HUES64 (cell line): ENCODE results near the gene ATXN1.

Experiments used
- H3K27ac ChIP-seq: 2 replicates; pipeline ENCODE4 v1.7.0; 2013; ENCODE audit warnings: low read depth, low read length, inconsistent platforms
- H3K27me3 ChIP-seq: 2 replicates; pipeline ENCODE4 v1.6.1; 2013; ENCODE audit warnings: mild to moderate bottlenecking, low read length; ENCODE audit not compliant: insufficient read depth
- H3K36me3 ChIP-seq: 2 replicates; pipeline ENCODE4 v1.6.1; 2013; ENCODE audit warnings: mild to moderate bottlenecking, low read length; ENCODE audit not compliant: insufficient read depth
- H3K4me1 ChIP-seq: 2 replicates; pipeline ENCODE4 v1.6.1; 2013; ENCODE audit warnings: mild to moderate bottlenecking, low read length, moderate library complexity; ENCODE audit not compliant: insufficient read depth
- H3K4me3 ChIP-seq: 2 replicates; pipeline ENCODE4 v1.5.1; 2013; ENCODE audit warnings: mild to moderate bottlenecking, low read length, moderate library complexity
- H3K9ac ChIP-seq: 2 replicates; pipeline ENCODE4 v1.6.1; 2013; ENCODE audit warnings: mild to moderate bottlenecking, low read depth, low read length
- H3K9me3 ChIP-seq: 2 replicates; pipeline ENCODE4 v1.6.1; 2013; ENCODE audit warnings: low read depth, low read length; ENCODE audit not compliant: insufficient read depth
- WGBS: fragments of 150-250, 120-280 bp; methylation state at CpG from one replicate; pipeline ENCODE4 v1.1.7; 2013; ENCODE audit warnings: missing lambda C conversion rate; 5-methylcytosine and 5-hydroxymethylcytosine counted together

The ATXN1 gene

DNA sequence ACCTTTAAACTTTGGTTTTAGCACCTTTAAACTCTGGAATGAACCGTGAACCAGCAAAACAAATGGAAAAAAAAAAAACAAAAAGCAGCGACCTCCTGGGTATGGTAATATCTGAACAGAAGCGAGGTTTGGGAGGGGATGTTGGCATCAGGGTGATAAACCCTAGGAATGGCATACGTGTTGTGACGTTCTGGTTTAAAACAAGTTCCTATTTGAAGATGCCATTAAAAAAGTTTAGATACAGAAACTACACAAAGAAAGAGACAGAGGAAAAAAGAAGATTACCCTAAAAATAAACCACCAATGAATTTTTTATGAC, 60.4 kb downstream of the ATXN1 start:
- no peak overlapping the region for H3K27ac ChIP-seq
- no peak overlapping the region for H3K9ac ChIP-seq
- no peaks in the 10 kb centered on the region for H3K27me3 ChIP-seq
- no peaks in the 10 kb centered on the region for H3K36me3 ChIP-seq
- H3K4me1 ChIP-seq = peaks cover 40% of the 10 kb centered on the region
- WGBS = 83% methylated on average over 5 of the region's 5 CpGs
- H3K4me3 ChIP-seq = no peak overlapping the region
- H3K9me3 ChIP-seq = no peaks in the 10 kb centered on the region

DNA sequence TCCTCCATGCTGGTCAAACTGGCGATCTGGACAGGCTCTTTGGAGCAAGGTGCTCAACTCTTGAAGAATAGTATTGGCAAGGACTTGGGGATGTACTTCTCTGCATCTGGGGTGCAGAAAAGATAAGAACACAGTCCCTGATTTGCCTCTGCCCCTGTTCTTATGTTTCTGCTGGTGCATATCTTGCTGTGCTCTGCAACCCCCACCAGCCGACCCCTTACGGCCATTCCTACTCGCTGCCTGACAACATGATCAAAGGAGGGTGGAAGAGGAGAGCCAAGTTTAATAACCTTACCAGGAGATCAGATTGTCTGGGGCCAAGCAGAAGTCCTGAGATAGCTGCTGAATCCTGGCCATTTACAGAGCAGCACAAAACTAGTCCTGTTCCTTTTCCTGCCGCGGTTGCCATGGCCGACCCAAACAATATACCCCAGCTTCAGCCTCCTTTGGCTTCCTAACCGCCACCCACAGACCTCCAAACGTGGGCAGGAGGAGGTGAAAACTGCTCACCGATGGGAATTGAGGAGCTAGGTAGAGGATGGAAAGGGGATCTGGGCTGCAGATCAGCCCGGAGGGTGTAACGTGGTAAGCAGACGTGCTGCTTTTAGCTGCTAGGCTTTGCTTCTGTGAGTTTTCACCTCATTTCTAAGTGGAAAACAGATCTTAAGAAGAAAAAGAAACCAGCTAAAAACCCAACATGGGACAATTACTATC, 60.9 kb downstream of the ATXN1 start:
- Histone ChIP-seq H3K9ac (no peak overlapping the region), H3K4me3 (no peak overlapping the region), H3K9me3 (no peaks in the 10 kb centered on the region), H3K36me3 (no peaks in the 10 kb centered on the region), H3K4me1 (peaks cover 40% of the 10 kb centered on the region), H3K27me3 (no peaks in the 10 kb centered on the region), H3K27ac (no peak overlapping the region)
- WGBS = 71% methylated on average over 13 of the region's 13 CpGs

DNA sequence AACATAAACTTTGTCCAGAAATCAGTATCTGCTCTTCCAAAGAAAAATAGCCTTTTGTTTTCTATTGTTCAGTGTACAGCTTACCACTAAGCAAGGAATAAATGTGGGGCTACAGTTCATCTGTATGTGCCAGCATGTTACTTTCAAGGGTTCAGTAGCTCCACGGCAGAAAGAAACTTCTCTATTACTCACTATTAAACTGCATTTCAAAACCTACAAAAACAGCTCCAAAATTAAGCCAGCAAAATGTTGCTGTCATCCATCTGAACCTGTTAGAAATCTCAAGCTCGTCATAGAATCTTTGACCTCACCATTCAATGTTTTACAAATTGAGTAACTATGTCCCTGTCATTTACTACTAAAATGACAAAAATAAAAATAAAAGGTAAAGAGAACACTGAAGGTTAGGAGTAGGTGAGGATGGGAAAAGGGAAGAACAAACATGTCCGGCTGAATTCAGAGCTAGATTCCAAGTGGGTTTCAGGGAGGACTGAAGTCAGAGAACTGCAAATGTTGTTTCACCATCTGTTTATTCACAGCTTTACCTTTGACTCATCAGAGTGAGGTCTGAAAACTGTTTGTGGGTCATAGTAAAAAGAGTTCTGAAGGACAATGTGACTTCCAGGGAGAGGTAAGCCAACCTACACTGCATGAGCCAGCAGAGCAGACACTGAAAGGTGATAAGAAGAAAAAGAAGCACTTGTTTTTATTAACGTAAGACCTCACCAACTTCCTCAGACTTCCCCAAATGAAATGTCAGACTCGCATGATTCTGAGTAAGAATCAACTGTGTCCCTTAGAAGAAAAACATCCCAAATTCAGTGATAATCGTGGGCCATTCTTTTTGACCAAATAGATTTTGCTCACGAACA, 62.0 kb downstream of the ATXN1 start:
- H3K27ac ChIP-seq = peak overlapping the region; percentile 32; the same call in 1 of the 2 replicates
- no peaks in the 10 kb centered on the region for H3K36me3 ChIP-seq
- H3K4me1 ChIP-seq = peaks cover 40% of the 10 kb centered on the region
- no peaks in the 10 kb centered on the region for H3K27me3 ChIP-seq
- no peak overlapping the region for H3K4me3 ChIP-seq
- 73% methylated on average over 7 of the region's 7 CpGs for WGBS
- no peaks in the 10 kb centered on the region for H3K9me3 ChIP-seq
- no peak overlapping the region for H3K9ac ChIP-seq

DNA sequence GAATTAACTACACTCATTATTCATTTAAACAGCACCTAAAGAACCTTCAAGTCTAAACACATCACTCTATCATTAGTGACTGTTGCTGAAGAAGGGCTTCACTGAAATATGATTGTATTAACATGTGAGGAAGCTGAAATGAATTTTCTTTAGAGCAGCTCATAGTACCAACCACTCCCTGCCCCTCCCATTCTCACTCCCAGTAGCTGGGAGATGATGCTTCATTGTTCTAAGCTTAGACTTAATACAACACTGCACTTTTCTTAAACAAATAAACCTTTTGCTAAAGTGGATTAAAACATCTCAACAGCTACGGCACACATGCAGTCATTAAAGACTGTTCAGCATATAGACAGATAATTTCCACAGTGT, 63.1 kb downstream of the ATXN1 start:
- Histone ChIP-seq H3K9ac (no peak overlapping the region), H3K9me3 (no peaks in the 10 kb centered on the region), H3K4me3 (no peak overlapping the region), H3K27me3 (no peaks in the 10 kb centered on the region), H3K4me1 (peaks cover 40% of the 10 kb centered on the region), H3K36me3 (no peaks in the 10 kb centered on the region), H3K27ac (no peak overlapping the region)
- 86% methylated on average over 1 of the region's 1 CpG for WGBS

DNA sequence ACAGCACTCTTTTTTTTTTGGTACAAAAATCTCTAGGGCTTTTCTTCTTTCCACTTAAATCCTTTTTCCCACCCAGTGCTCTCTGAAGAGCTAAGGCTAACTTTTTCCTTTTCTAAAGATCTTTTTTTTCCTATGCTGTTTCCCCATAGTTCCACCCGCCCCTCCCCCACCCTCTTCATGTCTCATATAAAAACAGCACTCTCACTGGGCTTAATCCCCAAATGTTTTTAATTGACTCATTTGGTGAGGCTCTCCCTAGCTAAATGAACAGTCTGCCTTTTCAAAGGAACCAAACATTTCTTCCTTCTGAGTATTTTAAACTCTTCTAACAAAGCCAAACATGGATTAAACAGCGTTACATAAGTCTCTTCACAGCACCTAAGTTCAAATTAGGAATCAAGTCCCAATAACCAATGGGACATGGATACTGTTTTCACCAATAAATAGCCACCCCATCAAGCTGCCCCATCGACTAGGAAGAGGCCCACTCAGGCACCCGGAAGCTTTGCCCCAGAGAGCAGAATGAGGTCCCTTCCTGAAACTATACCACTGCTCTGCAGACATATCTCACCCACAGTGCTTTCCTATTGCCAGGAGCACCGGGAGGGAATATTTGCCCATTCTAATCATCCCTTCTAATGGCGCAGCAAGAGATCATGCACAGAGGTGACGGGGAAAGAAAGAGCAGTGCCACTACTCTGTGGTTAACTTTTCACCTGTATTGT, 63.7 kb downstream of the ATXN1 start:
- H3K9me3 ChIP-seq = no peaks in the 10 kb centered on the region
- H3K27me3 ChIP-seq = no peaks in the 10 kb centered on the region
- H3K4me3 ChIP-seq = no peak overlapping the region
- peaks cover 40% of the 10 kb centered on the region for H3K4me1 ChIP-seq
- H3K9ac ChIP-seq = no peak overlapping the region
- no peaks in the 10 kb centered on the region for H3K36me3 ChIP-seq
- 75% methylated on average over 7 of the region's 7 CpGs for WGBS
- H3K27ac ChIP-seq = no peak overlapping the region

DNA sequence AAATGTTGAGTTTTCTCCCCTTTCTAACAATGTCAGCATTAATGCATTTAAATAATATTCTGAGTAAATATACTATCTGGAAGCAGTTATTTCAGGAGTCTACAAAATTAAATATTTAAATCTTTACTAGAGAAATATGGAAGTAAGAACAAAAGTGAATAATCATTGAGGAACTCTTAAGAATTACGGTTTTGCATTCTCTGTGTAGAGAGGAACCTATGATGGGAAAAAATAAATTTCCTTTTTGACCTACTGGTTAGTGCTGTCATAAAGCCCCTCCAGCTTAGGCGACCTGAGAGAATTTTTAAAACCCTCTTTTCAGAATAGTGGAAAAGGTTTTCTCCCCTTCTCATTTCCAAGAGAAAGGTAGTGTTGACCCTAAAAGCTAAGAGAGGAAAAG, 64.8 kb downstream of the ATXN1 start:
- H3K27me3 ChIP-seq = no peaks in the 10 kb centered on the region
- H3K9me3 ChIP-seq = no peaks in the 10 kb centered on the region
- H3K4me1 ChIP-seq = peaks cover 40% of the 10 kb centered on the region
- H3K36me3 ChIP-seq = no peaks in the 10 kb centered on the region
- 100% methylated on average over 1 of the region's 2 CpGs for WGBS
- no peak overlapping the region for H3K27ac ChIP-seq
- H3K4me3 ChIP-seq = no peak overlapping the region
- no peak overlapping the region for H3K9ac ChIP-seq

DNA sequence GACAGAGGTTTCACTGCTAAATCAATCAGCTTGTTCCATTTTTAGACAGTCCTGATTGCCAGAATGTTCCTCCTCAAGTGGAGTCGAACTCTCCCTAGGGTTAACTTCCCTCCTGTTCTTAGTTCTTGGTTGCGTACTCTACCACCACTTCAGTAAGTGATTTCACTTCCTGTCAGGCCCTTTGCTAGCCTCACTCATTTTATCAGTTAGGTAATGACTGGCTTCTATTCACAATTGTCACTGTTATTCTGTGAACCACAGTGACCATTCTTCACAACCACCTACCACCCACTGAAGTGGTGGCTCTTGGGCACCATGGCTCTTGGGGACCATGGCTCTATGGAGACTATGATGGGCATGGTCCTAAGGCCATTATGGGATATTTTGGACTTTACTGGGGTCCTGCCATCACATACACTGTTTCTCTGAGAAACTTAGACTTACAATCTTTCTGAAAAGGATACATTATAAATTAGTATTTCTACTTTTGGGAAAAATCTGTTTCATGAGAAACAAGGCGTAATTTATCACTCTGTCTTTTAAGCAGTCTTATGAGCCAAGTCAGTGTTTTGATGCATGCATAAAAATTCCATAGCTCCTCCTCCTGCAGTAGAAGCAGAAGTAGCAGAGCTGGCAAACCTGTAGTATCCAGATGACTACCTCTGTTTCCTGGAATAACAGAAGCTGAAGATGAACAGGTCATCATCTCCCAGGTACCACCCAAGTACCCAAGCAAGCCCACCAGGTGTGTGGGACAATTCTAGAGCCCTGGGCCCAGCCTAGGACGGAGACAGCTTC, 66.3 kb downstream of the ATXN1 start:
- 81% methylated on average over 4 of the region's 4 CpGs for WGBS
- Histone ChIP-seq H3K4me3 (no peak overlapping the region), H3K9me3 (no peaks in the 10 kb centered on the region), H3K36me3 (no peaks in the 10 kb centered on the region), H3K4me1 (peaks cover 36% of the 10 kb centered on the region), H3K27me3 (no peaks in the 10 kb centered on the region), H3K27ac (no peak overlapping the region), H3K9ac (no peak overlapping the region)

DNA sequence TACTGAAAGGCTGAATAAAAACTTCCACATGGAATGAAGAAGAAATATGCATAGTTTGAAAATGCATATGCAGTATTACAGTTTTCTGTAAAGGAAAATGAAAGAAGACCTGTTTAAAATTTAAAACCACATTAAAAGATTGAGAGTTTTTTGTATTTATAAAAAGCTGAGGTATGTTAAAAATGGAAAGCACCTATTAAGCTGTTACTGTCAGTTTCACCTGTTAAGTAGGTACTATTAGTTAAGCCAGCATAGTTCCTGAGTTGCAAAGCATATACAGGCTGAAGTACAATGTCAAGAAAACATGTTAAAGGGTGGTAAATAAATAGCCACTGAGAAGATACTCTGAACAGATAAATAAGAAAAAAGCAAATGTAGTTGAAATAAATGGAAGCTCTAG, 69.9 kb downstream of the ATXN1 start:
- no peak overlapping the region for H3K27ac ChIP-seq
- H3K9ac ChIP-seq = no peak overlapping the region

DNA sequence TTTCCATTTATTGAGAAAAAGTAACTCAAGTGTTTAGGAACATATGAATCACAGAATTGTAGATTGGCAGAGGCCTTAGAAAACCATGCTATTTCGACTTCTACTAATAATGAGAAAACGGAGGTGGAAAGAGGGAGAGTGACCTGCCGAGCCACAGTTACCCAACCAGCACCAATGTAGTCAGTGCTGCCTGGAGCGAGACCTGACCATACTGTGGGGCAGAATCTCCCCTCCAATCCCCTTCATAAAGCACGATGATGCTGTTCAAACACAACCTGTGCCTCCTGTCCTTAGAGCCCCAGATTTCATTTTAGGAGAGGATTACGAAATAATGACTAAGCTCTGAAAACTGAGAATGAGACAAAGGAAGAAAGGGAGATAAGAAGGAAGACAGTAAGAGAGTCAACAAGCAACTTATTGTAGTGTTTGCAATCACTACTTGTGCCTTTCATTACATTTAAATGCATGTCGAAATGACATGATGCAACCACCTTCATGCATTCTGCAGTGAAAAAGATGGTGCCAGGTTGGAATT, 70.6 kb downstream of the ATXN1 start:
- Histone ChIP-seq H3K9me3 (no peaks in the 10 kb centered on the region), H3K36me3 (no peaks in the 10 kb centered on the region), H3K9ac (no peak overlapping the region), H3K27me3 (no peaks in the 10 kb centered on the region), H3K4me1 (0 out of 2 replicates have a peak, but pooled peaks cover 5% of the 10 kb centered on the region), H3K27ac (no peak overlapping the region), H3K4me3 (no peak overlapping the region)
- 90% methylated on average over 7 of the region's 7 CpGs for WGBS

More for the DNA sequence above, 69.9 kb downstream of the ATXN1 start:
- H3K27me3 ChIP-seq = no peaks in the 10 kb centered on the region
- H3K4me3 ChIP-seq = no peak overlapping the region
- 0 out of 2 replicates have a peak, but pooled peaks cover 5% of the 10 kb centered on the region for H3K4me1 ChIP-seq
- H3K36me3 ChIP-seq = no peaks in the 10 kb centered on the region
- no peaks in the 10 kb centered on the region for H3K9me3 ChIP-seq

DNA sequence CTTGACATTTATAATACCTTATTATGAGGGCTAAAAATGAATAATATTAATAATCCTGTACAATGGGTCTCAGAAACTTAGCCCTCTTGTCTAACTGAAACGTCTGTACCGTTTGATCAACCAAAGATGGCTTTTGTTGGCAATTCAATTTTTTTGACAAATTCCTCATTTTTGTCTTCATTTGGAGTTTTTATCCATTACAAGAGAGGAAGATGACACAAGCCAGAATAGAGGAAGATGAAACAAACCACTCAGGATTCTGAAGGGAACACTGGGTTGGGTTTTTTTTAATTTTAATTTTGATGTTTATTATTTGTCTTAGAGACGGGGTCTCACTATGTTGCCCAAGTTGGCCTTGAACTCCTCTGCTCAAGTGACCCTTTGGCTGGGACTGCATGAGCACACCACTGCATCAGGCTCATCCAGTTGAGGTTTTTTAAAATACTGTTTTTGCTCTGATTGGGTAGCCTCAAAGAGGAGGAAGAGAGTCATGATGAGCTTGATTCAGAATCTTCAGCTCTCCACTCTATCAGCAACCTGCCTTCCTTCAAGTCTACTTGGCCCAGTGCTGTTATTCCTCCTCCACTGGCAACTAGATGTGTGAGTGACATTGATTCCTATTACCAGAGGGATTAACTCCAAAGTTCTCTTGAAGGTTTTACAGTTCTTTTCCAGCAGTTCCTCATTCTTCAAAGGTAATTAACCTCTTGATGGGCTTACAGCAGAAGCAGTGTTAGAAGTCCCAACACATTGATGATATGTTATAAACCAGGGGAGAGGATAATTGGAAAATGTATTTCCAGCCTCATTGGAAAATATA, 71.3 kb downstream of the ATXN1 start:
- Histone ChIP-seq H3K4me3 (no peak overlapping the region), H3K36me3 (no peaks in the 10 kb centered on the region), H3K27me3 (no peaks in the 10 kb centered on the region), H3K27ac (no peak overlapping the region), H3K9ac (no peak overlapping the region), H3K4me1 (peaks cover 10% of the 10 kb centered on the region; the same call in 1 of the 2 replicates), H3K9me3 (no peaks in the 10 kb centered on the region)
- 94% methylated on average over 3 of the region's 3 CpGs for WGBS
